ENCODE data around the gene HAGH. TPM values are rescaled to one million over a fixed set of nuclear protein-coding genes. Genes with fewer than 3 reads are reported as not detected.

The HAGH gene
- total and polyA plus RNA-seq, 4 donors: 51.2 to 99.7 (median 80.2) TPM

- Histone ChIP-seq H3K27ac (ENCODE audit: low read depth in 1 of 2, low read length in 1 of 2) (no peak overlapping the region), H3K4me3 (no peak overlapping the region), H3K9me3 (ENCODE audit: control insufficient read depth in 4 of 4, insufficient read depth in 3 of 4, low read length in 3 of 4) (no peaks in the 10 kb centered on the region), H3K27me3 (ENCODE audit: control insufficient read depth in 3 of 3, insufficient read depth in 3 of 3, low read length in 2 of 3) (no peaks in the 10 kb centered on the region), H3K4me1 (ENCODE audit: control insufficient read depth in 5 of 5, insufficient read depth in 5 of 5, low read length in 5 of 5) (peaks cover 0 to 4% (median 1%) of the 10 kb centered on the region in 5 donors), H3K9ac (ENCODE audit: insufficient read depth in 1 of 2, low read length in 2 of 2) (no peak overlapping the region), H3K36me3 (ENCODE audit: control insufficient read depth in 4 of 4, insufficient read depth in 4 of 4, low read length in 4 of 4) (peaks cover 0 to 56% (median 8%) of the 10 kb centered on the region in 4 donors)
- WGBS, 2 donors: 93 to 94% methylated on average over 25 of the region's 25 CpGs
- TF ChIP-seq CTCF (IDR thresholded peaks at IDR 0.05; ENCODE audit: control extremely low read depth, extremely low read depth): no peak
- ATAC-seq (ENCODE audit: insufficient read depth, low FRiP score): no peak
- no peak for DNase-seq
Measured at GRCh38 chr16:1820096-1820945, 6.3 kb downstream of the HAGH start.

DNA sequence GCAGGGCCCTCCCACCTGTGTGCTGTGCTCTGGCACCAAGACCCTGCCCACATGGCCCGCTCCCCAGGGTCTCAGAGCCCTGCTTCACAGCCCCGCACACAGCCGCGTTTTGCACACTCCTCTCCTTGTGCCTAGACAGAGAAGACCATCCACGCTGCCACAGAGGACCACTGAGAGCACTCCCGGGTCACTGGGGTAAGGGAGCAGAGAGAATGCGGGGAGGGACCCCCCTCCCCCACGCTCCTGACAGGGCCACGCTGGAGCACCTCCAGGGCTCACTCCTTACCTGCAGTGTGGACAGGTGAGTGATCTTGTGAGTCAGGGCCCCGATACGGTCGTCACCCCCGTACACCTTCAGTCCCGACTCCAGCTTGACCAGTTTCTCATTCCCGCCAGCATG is 7.0 kb downstream of the HAGH start:
- no peak overlapping the region for H3K27ac ChIP-seq (ENCODE audit: low read depth in 1 of 2, low read length in 1 of 2)
- no peak overlapping the region for H3K4me3 ChIP-seq
- 95% methylated on average over 15 of the region's 15 CpGs for WGBS, 2 donors
- TF ChIP-seq CTCF (IDR thresholded peaks at IDR 0.05; ENCODE audit: control extremely low read depth, extremely low read depth): no peak
- peaks cover 0 to 4% (median 0%) of the 10 kb centered on the region in 5 donors for H3K4me1 ChIP-seq (ENCODE audit: control insufficient read depth in 5 of 5, insufficient read depth in 5 of 5, low read length in 5 of 5)
- no peaks in the 10 kb centered on the region for H3K9me3 ChIP-seq (ENCODE audit: control insufficient read depth in 4 of 4, insufficient read depth in 3 of 4, low read length in 3 of 4)
- peaks cover 0 to 58% (median 10%) of the 10 kb centered on the region in 4 donors for H3K36me3 ChIP-seq (ENCODE audit: control insufficient read depth in 4 of 4, insufficient read depth in 4 of 4, low read length in 4 of 4)
- no peak overlapping the region for H3K9ac ChIP-seq (ENCODE audit: insufficient read depth in 1 of 2, low read length in 2 of 2)
- H3K27me3 ChIP-seq (ENCODE audit: control insufficient read depth in 3 of 3, insufficient read depth in 3 of 3, low read length in 2 of 3): no peaks in the 10 kb centered on the region
- ATAC-seq (ENCODE audit: insufficient read depth, low FRiP score) (no peak), DNase-seq (no peak)

DNA sequence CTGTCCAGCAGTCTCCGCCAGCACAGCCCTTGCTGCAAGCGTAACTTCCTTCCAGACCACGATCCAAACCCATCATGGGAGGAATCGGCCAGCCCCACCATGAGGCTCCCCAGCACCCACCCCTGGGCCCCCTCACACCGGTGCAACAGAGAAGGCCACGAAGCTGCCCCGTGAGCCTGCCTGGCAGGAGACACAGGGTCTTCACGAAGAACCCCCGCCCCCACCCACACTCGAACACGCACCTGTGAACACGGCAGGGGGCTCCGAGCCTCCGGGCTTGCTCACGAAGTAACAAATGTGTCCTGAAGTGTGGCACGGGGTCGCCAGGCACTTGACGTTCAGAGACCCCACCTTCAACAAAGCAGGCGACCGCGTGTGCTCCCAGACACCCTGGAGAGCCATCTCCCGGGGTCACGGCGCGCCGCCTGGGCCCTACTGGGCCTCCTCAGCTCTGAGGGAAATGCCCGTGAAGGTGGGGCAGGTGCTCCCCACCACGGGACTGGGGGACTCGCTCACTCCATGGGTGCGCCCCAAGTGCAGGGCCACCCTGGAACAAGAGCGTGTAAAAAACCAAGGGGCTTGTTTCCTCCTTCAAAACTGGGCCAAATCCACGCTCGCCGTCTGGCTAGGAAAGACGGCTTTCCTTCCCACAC is 7.6 kb downstream of the HAGH start:
- H3K4me1 ChIP-seq (ENCODE audit: control insufficient read depth in 5 of 5, insufficient read depth in 5 of 5, low read length in 5 of 5): no peaks in the 10 kb centered on the region
- no peak overlapping the region for H3K9ac ChIP-seq (ENCODE audit: insufficient read depth in 1 of 2, low read length in 2 of 2)
- no peak for ATAC-seq (ENCODE audit: insufficient read depth, low FRiP score)
- TF ChIP-seq CTCF (IDR thresholded peaks at IDR 0.05; ENCODE audit: control extremely low read depth, extremely low read depth): no peak
- 96% methylated on average over 35 of the region's 35 CpGs for WGBS, 2 donors
- H3K27me3 ChIP-seq (ENCODE audit: control insufficient read depth in 3 of 3, insufficient read depth in 3 of 3, low read length in 2 of 3): no peaks in the 10 kb centered on the region
- H3K27ac ChIP-seq (ENCODE audit: low read depth in 1 of 2, low read length in 1 of 2): no peak overlapping the region
- H3K36me3 ChIP-seq (ENCODE audit: control insufficient read depth in 4 of 4, insufficient read depth in 4 of 4, low read length in 4 of 4): peaks cover 0 to 58% (median 10%) of the 10 kb centered on the region in 4 donors
- no peak for DNase-seq
- no peak overlapping the region for H3K4me3 ChIP-seq
- no peaks in the 10 kb centered on the region for H3K9me3 ChIP-seq (ENCODE audit: control insufficient read depth in 4 of 4, insufficient read depth in 3 of 4, low read length in 3 of 4)

All from lung (tissue), 12 donors.